Neuronal stem cell (in vitro differentiated cells): ENCODE results near the gene TOMM40L.
A peak's percentile ranks its signal among the peaks of the same experiment; 100 is the strongest.

Source experiments
- DNase-seq: peaks from one replicate; pipeline ENCODE4 v3.0.0-alpha.2; 2013; ENCODE audit warnings: low spot score
- H2AFZ ChIP-seq: one replicate; pipeline ENCODE4 v1.6.1; 2013; ENCODE audit warnings: mild to moderate bottlenecking, low read length, inconsistent platforms
- H2AK5ac ChIP-seq: 2 replicates; pipeline ENCODE4 v1.6.1; 2013; ENCODE audit warnings: low read depth, mild to moderate bottlenecking, inconsistent platforms, low read length, moderate library complexity, mixed read lengths
- H2BK120ac ChIP-seq: 2 replicates; pipeline ENCODE4 v1.6.1; 2013; ENCODE audit warnings: low read depth, mild to moderate bottlenecking, inconsistent platforms, low read length, moderate library complexity, mixed read lengths
- H2BK12ac ChIP-seq: one replicate; pipeline ENCODE4 v1.6.1; 2013; ENCODE audit warnings: low read length, inconsistent platforms
- H2BK15ac ChIP-seq: 2 replicates; pipeline ENCODE4 v1.6.1; 2013; ENCODE audit warnings: mild to moderate bottlenecking, low read length, inconsistent platforms, mixed read lengths
- H2BK5ac ChIP-seq: one replicate; pipeline ENCODE4 v1.6.1; 2013; ENCODE audit warnings: inconsistent platforms, mild to moderate bottlenecking, low read length, moderate library complexity
- H3K14ac ChIP-seq: one replicate; pipeline ENCODE4 v1.6.1; 2013; ENCODE audit warnings: low read length, inconsistent platforms
- H3K18ac ChIP-seq: 2 replicates; pipeline ENCODE4 v1.6.1; 2013; ENCODE audit warnings: low read length, inconsistent platforms
- H3K23ac ChIP-seq: 2 replicates; pipeline ENCODE4 v1.6.1; 2013; ENCODE audit warnings: low read depth, mild to moderate bottlenecking, mixed read lengths, low read length, inconsistent platforms; ENCODE audit not compliant: poor library complexity
- H3K27ac ChIP-seq: replicated peaks from 3 replicates; pipeline ENCODE4 v1.5.1; 2013; ENCODE audit warnings: low read length, inconsistent platforms
- H3K27me3 ChIP-seq, 3 experiments: 2 replicates each; pipeline ENCODE4 v1.6.1; 2013; ENCODE audit warnings: low read length in 3 of 3, mild to moderate bottlenecking in 2 of 3, inconsistent platforms in 1 of 3, low read depth in 1 of 3, mixed read lengths in 1 of 3, moderate library complexity in 1 of 3; ENCODE audit not compliant: control insufficient read depth in 3 of 3, insufficient read depth in 3 of 3
- H3K36me3 ChIP-seq, 2 donors: replicated peaks in 1 of 2; 2 replicates each; pipeline ENCODE4 v1.6.1; 2013; ENCODE audit warnings: low read length in 2 of 2; ENCODE audit not compliant: control insufficient read depth in 2 of 2, insufficient read depth in 2 of 2
- H3K4ac ChIP-seq: 2 replicates; pipeline ENCODE4 v1.6.1; 2013; ENCODE audit warnings: inconsistent platforms, mild to moderate bottlenecking, low read length, moderate library complexity
- H3K4me1 ChIP-seq, 2 donors: 1 replicate in 1 of 2; 2 replicates in 1 of 2; pipeline ENCODE4 v1.6.1; 2013; ENCODE audit warnings: low read length in 2 of 2, low read depth in 1 of 2; ENCODE audit not compliant: control insufficient read depth in 2 of 2, insufficient read depth in 1 of 2
- H3K4me2 ChIP-seq: one replicate; pipeline ENCODE4 v1.6.1; 2013; ENCODE audit warnings: mild to moderate bottlenecking, low read length, inconsistent platforms; ENCODE audit not compliant: insufficient read depth, poor library complexity, severe bottlenecking
- H3K4me3 ChIP-seq, 2 donors: 2 replicates each; pipeline ENCODE4 v1.5.1; 2013; ENCODE audit warnings: low read length in 2 of 2, mild to moderate bottlenecking in 2 of 2, inconsistent platforms in 1 of 2, moderate library complexity in 1 of 2
- H3K79me1 ChIP-seq: one replicate; pipeline ENCODE4 v1.6.1; 2013; ENCODE audit warnings: low read depth, mild to moderate bottlenecking, inconsistent platforms, low read length, moderate library complexity
- H3K9ac ChIP-seq: one replicate; pipeline ENCODE4 v1.6.1; 2013; ENCODE audit warnings: mild to moderate bottlenecking, low read depth, low read length, inconsistent platforms; ENCODE audit not compliant: poor library complexity
- H3K9me3 ChIP-seq, 2 donors: replicated peaks in 1 of 2; 2 replicates each; pipeline versions ENCODE3 to v1.6.1; 2013; ENCODE audit warnings: low read length in 2 of 2, mild to moderate bottlenecking in 2 of 2, inconsistent platforms in 1 of 2, low read depth in 1 of 2, mixed read lengths in 1 of 2, moderate library complexity in 1 of 2; ENCODE audit not compliant: control insufficient read depth in 2 of 2, insufficient read depth in 1 of 2
- H4K8ac ChIP-seq: one replicate; pipeline ENCODE4 v1.6.1; 2013; ENCODE audit warnings: low read depth, mild to moderate bottlenecking, inconsistent platforms, low read length, moderate library complexity
- H4K91ac ChIP-seq: one replicate; pipeline ENCODE4 v1.6.1; 2013; ENCODE audit warnings: low read length, low read depth, mild to moderate bottlenecking, inconsistent platforms; ENCODE audit not compliant: poor library complexity
- WGBS, 2 donors: extraction: QIAGEN DNeasy Blood & Tissue Kit; methylation state at CpG; one replicate each; pipeline ENCODE4 v1.1.7; 2013; ENCODE audit warnings: missing lambda C conversion rate in 2 of 2, mixed read lengths in 1 of 2; ENCODE audit not compliant: insufficient read length in 2 of 2, insufficient replicate concordance in 1 of 2; ENCODE audit errors: extremely low coverage in 2 of 2; 5-methylcytosine and 5-hydroxymethylcytosine counted together

TOMM40L gene

DNA sequence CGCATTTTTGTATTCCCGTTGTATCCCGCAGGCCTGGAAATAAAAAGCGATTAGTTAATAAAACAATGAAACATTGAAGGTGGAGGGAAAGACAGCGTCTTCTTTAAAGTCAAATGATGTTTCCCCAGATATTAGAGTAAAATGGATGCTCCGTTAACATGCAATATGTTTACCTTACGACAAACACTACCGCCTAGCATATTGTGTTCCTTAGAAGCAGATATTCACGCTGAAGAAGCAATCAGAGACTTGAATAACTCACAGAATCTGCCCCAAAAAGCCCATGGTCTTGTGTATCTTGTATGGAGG is 48.0 kb upstream of the TOMM40L start:
- Histone ChIP-seq H4K8ac (no peak overlapping the region), H3K9ac (no peak overlapping the region), H3K27me3 (no peaks in the 10 kb centered on the region), H3K27ac (no peak overlapping the region), H3K14ac (no peak overlapping the region), H3K9me3 (no peaks in the 10 kb centered on the region), H3K4me3 (peak overlapping the region; percentile 76 to 79), H3K4me2 (peak overlapping the region; percentile 82), H4K91ac (no peak overlapping the region), H3K4ac (no peak overlapping the region), H3K79me1 (peaks cover 6% of the 10 kb centered on the region), H2AK5ac (no peak overlapping the region), H2BK12ac (no peak overlapping the region), H2AFZ (peak overlapping the region; percentile 95), H2BK120ac (no peak overlapping the region), H3K36me3 (peaks cover 20 to 30% of the 10 kb centered on the region in 2 donors), H2BK5ac (no peak overlapping the region), H2BK15ac (no peak overlapping the region), H3K23ac (no peak overlapping the region), H3K4me1 (peaks cover 6 to 10% of the 10 kb centered on the region in 2 donors), H3K18ac (no peak overlapping the region)
- no peak for DNase-seq
- WGBS, 2 donors = no CpG with 5 or more reads among the region's 9 CpGs

DNA sequence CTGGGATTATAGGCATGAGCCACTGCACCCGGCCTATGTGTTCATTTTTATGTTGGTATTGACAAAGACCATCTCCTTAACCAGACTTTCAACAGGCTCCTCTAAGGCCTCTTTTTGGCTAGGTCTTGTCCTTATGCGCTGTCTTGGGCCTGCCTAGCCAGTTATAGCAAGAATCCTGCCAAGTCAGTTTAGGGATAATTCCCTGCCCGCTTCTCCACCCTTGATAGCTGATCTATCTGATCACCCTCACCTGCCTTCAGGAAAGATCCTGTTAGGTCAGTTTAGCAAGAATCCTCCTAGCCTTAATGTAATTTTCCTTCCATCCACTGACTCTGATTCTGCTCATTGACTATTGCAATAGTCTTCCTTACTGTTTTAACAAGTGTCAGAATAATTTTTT is 46.2 kb upstream of the TOMM40L start:
- Histone ChIP-seq H2BK12ac (no peak overlapping the region), H3K27me3 (no peaks in the 10 kb centered on the region), H3K27ac (no peak overlapping the region), H2BK15ac (no peak overlapping the region), H2AK5ac (no peak overlapping the region), H2BK5ac (no peak overlapping the region), H3K36me3 (peaks cover 8 to 14% of the 10 kb centered on the region in 2 donors), H2BK120ac (no peak overlapping the region), H3K4me1 (peaks cover 6 to 10% of the 10 kb centered on the region in 2 donors), H3K14ac (no peak overlapping the region), H3K18ac (no peak overlapping the region), H3K4me3 (no peak overlapping the region), H3K4ac (no peak overlapping the region), H4K91ac (no peak overlapping the region), H3K23ac (no peak overlapping the region), H4K8ac (no peak overlapping the region), H3K9me3 (no peaks in the 10 kb centered on the region), H3K79me1 (peaks cover 6% of the 10 kb centered on the region), H3K9ac (no peak overlapping the region), H3K4me2 (no peak overlapping the region), H2AFZ (no peak overlapping the region)
- DNase-seq = no peak
- WGBS, 2 donors = no CpG with 5 or more reads among the region's 3 CpGs

GRCh38 chr1:161180639-161181038 is 45.2 kb upstream of the TOMM40L start:
- no peak overlapping the region for H3K9ac ChIP-seq
- no peak overlapping the region for H3K18ac ChIP-seq
- peaks cover 6% of the 10 kb centered on the region for H3K79me1 ChIP-seq
- H3K36me3 ChIP-seq = peaks cover 2 to 5% of the 10 kb centered on the region in 2 donors
- H2BK12ac ChIP-seq = no peak overlapping the region
- no peak overlapping the region for H4K91ac ChIP-seq
- H3K27me3 ChIP-seq = no peaks in the 10 kb centered on the region
- no peaks in the 10 kb centered on the region for H3K9me3 ChIP-seq
- no CpG with 5 or more reads among the region's 1 CpG for WGBS, 2 donors
- no peak overlapping the region for H2AFZ ChIP-seq
- H3K4me3 ChIP-seq = no peak overlapping the region
- no peak overlapping the region for H3K4ac ChIP-seq
- H2AK5ac ChIP-seq = no peak overlapping the region
- no peak overlapping the region for H3K23ac ChIP-seq
- H2BK120ac ChIP-seq = no peak overlapping the region
- H4K8ac ChIP-seq = no peak overlapping the region
- no peak overlapping the region for H3K4me2 ChIP-seq
- H2BK15ac ChIP-seq = no peak overlapping the region
- DNase-seq = no peak
- peaks cover 6 to 10% of the 10 kb centered on the region in 2 donors for H3K4me1 ChIP-seq
- H3K14ac ChIP-seq = no peak overlapping the region
- no peak overlapping the region for H3K27ac ChIP-seq
- no peak overlapping the region for H2BK5ac ChIP-seq

DNA sequence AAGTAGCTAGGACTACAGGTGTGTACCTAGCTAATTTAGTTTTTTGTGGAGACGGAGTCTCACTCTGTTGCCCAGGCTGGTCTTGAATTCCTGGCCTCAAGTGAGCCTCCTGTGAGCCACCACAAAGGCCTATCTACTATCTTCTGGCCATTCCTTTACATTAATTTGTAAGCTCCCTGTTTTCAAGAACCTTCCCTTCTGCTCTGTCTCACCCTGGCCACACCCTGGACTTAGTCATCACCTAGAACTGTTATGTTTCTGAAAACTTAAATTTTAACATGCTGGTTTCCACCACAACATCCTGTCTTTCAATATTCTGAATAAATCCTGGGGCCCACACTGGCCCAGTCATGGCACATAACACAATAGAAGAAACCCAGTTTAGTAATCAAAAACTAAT is 43.6 kb upstream of the TOMM40L start:
- Histone ChIP-seq H2AK5ac (no peak overlapping the region), H3K27me3 (no peaks in the 10 kb centered on the region), H3K79me1 (no peaks in the 10 kb centered on the region), H3K9ac (no peak overlapping the region), H3K36me3 (no peaks in the 10 kb centered on the region), H3K9me3 (no peaks in the 10 kb centered on the region), H3K4ac (no peak overlapping the region), H3K18ac (no peak overlapping the region), H4K91ac (no peak overlapping the region), H2AFZ (no peak overlapping the region), H3K4me2 (no peak overlapping the region), H2BK5ac (no peak overlapping the region), H2BK15ac (no peak overlapping the region), H2BK120ac (no peak overlapping the region), H2BK12ac (no peak overlapping the region), H3K14ac (no peak overlapping the region), H3K4me1 (peaks cover 0 to 5% of the 10 kb centered on the region in 2 donors), H3K27ac (no peak overlapping the region), H4K8ac (no peak overlapping the region), H3K4me3 (no peak overlapping the region), H3K23ac (no peak overlapping the region)
- no peak for DNase-seq
- WGBS, 2 donors = no CpG with 5 or more reads among the region's 1 CpG
